GM18909 (cell line): Measurements from ENCODE around the gene SLC26A1.
"Not testable (repeated sequence)": the region's sequence is repeated elsewhere in the genome, so short reads cannot be mapped to it uniquely, and the experiment has no call there.

Source experiments
- ATAC-seq: cut with Tn5 transposase; IDR thresholded peaks from one replicate; pipeline ENCODE4 v1.9.1; 2021; ENCODE audit warnings: mild to moderate bottlenecking; ENCODE audit not compliant: unreplicated experiment, poor library complexity

The SLC26A1 gene

GRCh38 chr4:945274-946102 is 47.7 kb downstream of the SLC26A1 start:
- ATAC-seq: no peak

- not testable (repeated sequence) for ATAC-seq
These were observed 53.7 kb downstream of the SLC26A1 start for GRCh38 chr4:939508-939907.
